OCI-LY7 (cell line): ENCODE results near the gene FAM135A. TPM values are rescaled to one million over a fixed set of nuclear protein-coding genes. Genes with fewer than 3 reads are reported as not detected.
"Not testable (repeated sequence)": the region's sequence is repeated elsewhere in the genome, so short reads cannot be mapped to it uniquely, and the experiment has no call there.

Source experiments
- BruUV-seq: library from RNA; stranded (reverse); fragments of 400-500 nt; replicated peaks from 2 replicates; lab custom pipeline; 2021; lab: Mats Ljungman, UMichigan
- CTCF ChIA-PET: fragments of 300-600 bp; sonication (Branson Sonifier 250); formaldehyde crosslinking; loops from one replicate; lab custom pipeline; 2022; ENCODE audit warnings: antibody characterized with exemption; ENCODE audit not compliant: unreplicated experiment; lab: Charles Lee
- POLR2A ChIA-PET: fragments of 300-600 bp; sonication (Branson Sonifier 250); formaldehyde crosslinking; loops from one replicate; lab custom pipeline; 2022; ENCODE audit warnings: antibody characterized with exemption; lab: Charles Lee
- DNase-seq: peaks from one replicate; pipeline ENCODE4 v3.0.0-alpha.2; 2015; ENCODE audit warnings: low spot score
- H2AFZ ChIP-seq: fragments of 200-600 bp; sonication (generic), shearing (Covaris generic); 2 replicates; pipeline ENCODE4 v1.6.1; 2014; ENCODE audit warnings: mild to moderate bottlenecking, antibody characterized with exemption, low read length, moderate library complexity
- H3K27ac ChIP-seq: fragments of 200-600 bp; sonication (generic); 2 replicates; pipeline ENCODE4 v1.5.1; 2014; ENCODE audit warnings: mixed run types, low read depth, mild to moderate bottlenecking, moderate library complexity, low read length, inconsistent platforms; ENCODE audit not compliant: poor library complexity, severe bottlenecking
- H3K36me3 ChIP-seq: fragments of 200-600 bp; sonication (generic); 2 replicates; pipeline ENCODE4 v1.6.1; 2014; ENCODE audit warnings: mild to moderate bottlenecking, antibody characterized with exemption, low read length, moderate library complexity, mixed read lengths; ENCODE audit not compliant: insufficient read depth
- H3K4me1 ChIP-seq: fragments of 200-600 bp; sonication (generic); 2 replicates; pipeline ENCODE4 v1.5.1; 2014; ENCODE audit warnings: mild to moderate bottlenecking, low read length; ENCODE audit not compliant: insufficient read depth, poor library complexity, severe bottlenecking
- H3K4me2 ChIP-seq: fragments of 200-600 bp; sonication (generic); 2 replicates; pipeline ENCODE4 v1.6.1; 2014; ENCODE audit warnings: mild to moderate bottlenecking, low read length
- H3K4me3 ChIP-seq: fragments of 200-600 bp; sonication (generic); 2 replicates; pipeline ENCODE4 v1.5.1; 2014; ENCODE audit warnings: mild to moderate bottlenecking, low read depth, low read length; ENCODE audit not compliant: poor library complexity, severe bottlenecking
- H3K79me2 ChIP-seq: fragments of 200-600 bp; sonication (generic); 2 replicates; pipeline ENCODE4 v1.6.1; 2016; ENCODE audit warnings: low read depth, mild to moderate bottlenecking, low read length, moderate library complexity, mixed read lengths; ENCODE audit not compliant: insufficient read depth
- H3K9me2 ChIP-seq: fragments of 200-600 bp; sonication (generic); 2 replicates; pipeline ENCODE4 v1.6.1; 2016; ENCODE audit warnings: mild to moderate bottlenecking, low read length, mixed read lengths; ENCODE audit not compliant: insufficient read depth
- H3K9me3 ChIP-seq: fragments of 200-600 bp; sonication (generic); 2 replicates; pipeline ENCODE4 v1.6.1; 2014; ENCODE audit warnings: mild to moderate bottlenecking, mixed run types, low read length, mixed read lengths
- H4K20me1 ChIP-seq: fragments of 200-600 bp; sonication (generic); 2 replicates; pipeline ENCODE4 v1.6.1; 2014; ENCODE audit warnings: mild to moderate bottlenecking, antibody characterized with exemption, low read length, moderate library complexity, mixed read lengths; ENCODE audit not compliant: insufficient read depth
- CTCF ChIP-seq: fragments of 200-600 bp; sonication (generic); conservative IDR thresholded peaks from 2 replicates; pipeline ENCODE4 v1.5.1; 2014; ENCODE audit warnings: mild to moderate bottlenecking, antibody characterized with exemption, low read length, moderate library complexity, mixed read lengths
- EZH2phosphoT487 ChIP-seq: fragments of 200-600 bp; sonication (generic); IDR thresholded peaks from 2 replicates; pipeline ENCODE4 v1.6.1; 2018; ENCODE audit warnings: low read depth, borderline replicate concordance, mild to moderate bottlenecking, mixed run types, antibody characterized with exemption, low read length, moderate library complexity, mixed read lengths
- intact Hi-C: fragments of 100-400 bp; cut with micrococcal nuclease; formaldehyde crosslinking; loops from one replicate; pipeline ENCODE4 v1.10.0; 2022; ENCODE audit not compliant: unreplicated experiment
- total RNA-seq, 2 experiments: library from RNA; depleted of rRNA in 1 of 2; stranded (reverse); fragments of >200 nt in 1 of 2; shearing (Covaris generic) in 1 of 2; gene quantifications; 2 replicates each; pipeline ENCODE4 v1.2.3, GENCODE V29; 2014 to 2022

Gene FAM135A
- total RNA-seq, 2 experiments from 2014 or later: 35.5 to 66.2 TPM

DNA sequence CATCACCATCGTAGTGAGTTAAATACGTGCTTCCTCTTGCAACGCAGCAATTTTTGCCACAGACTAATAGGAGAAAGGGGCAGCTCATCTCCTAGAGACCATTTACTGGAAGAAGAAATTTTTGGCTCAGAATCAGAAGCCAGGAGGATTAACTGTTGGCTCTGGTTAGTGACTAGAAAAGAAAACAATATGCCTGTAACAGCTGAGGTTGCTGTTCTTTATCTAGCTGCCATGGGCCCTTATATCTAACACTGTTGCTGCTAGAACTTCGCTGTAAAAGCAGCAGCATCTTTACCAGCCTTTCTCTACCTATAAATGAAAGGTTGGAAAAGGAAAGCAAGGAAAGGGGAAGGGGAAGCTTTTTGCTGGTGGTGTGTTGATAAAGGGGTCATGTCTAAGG lies 65.9 kb downstream of the FAM135A start:
- Histone ChIP-seq H3K4me1 (no peaks in the 10 kb centered on the region), H3K27ac (no peak overlapping the region), H3K4me2 (no peak overlapping the region), H2AFZ (no peak overlapping the region), H3K79me2 (no peaks in the 10 kb centered on the region), H3K36me3 (peaks cover 77% of the 10 kb centered on the region), H3K9me3 (peaks cover 9% of the 10 kb centered on the region; the same call in 1 of the 2 replicates), H4K20me1 (no peaks in the 10 kb centered on the region), H3K9me2 (no peaks in the 10 kb centered on the region), H3K4me3 (no peak overlapping the region)
- ChIA-PET POLR2A (interaction anchor here (0.7 to 1.0 kb wide), 2 partner anchors 20 to 36 kb away, joined by 3 read pairs; no protein-coding TSS in a partner anchor), CTCF (no interaction called here)
- no TSS peak for BruUV-seq
- intact Hi-C loops: no loop called here
- no peak for DNase-seq
- TF ChIP-seq EZH2phosphoT487 (no peak), CTCF (no peak)

GRCh38 chr6:70486638-70487037 lies 73.3 kb downstream of the FAM135A start:
- CTCF ChIA-PET, H3K4me1 ChIP-seq, H3K9me2 ChIP-seq, H2AFZ ChIP-seq, H3K4me3 ChIP-seq, H3K27ac ChIP-seq, H3K9me3 ChIP-seq, DNase-seq, H4K20me1 ChIP-seq, BruUV-seq, H3K79me2 ChIP-seq, intact Hi-C loops, H3K4me2 ChIP-seq: not testable (repeated sequence)
- POLR2A ChIA-PET: interaction anchor here (0.6 kb wide), 1 partner anchor 244 kb away, joined by 6 read pairs; no protein-coding TSS in a partner anchor
- peaks cover 43% of the 10 kb centered on the region for H3K36me3 ChIP-seq

- no TSS peak for BruUV-seq
- H3K9me2 ChIP-seq: no peaks in the 10 kb centered on the region
- H3K9me3 ChIP-seq: no peaks in the 10 kb centered on the region
- H3K4me2 ChIP-seq: no peak overlapping the region
- peaks cover 23% of the 10 kb centered on the region for H3K36me3 ChIP-seq
- no peak overlapping the region for H3K27ac ChIP-seq
- no peaks in the 10 kb centered on the region for H4K20me1 ChIP-seq
- POLR2A ChIA-PET: no interaction called here
- H3K79me2 ChIP-seq: no peaks in the 10 kb centered on the region
- DNase-seq: no peak
- no peaks in the 10 kb centered on the region for H3K4me1 ChIP-seq
- CTCF ChIA-PET: no interaction called here
- TF ChIP-seq EZH2phosphoT487: no peak
- no peak for TF ChIP-seq CTCF
- no peak overlapping the region for H3K4me3 ChIP-seq
- no peak overlapping the region for H2AFZ ChIP-seq
- intact Hi-C loops: no loop called here
Observed at GRCh38 chr6:70489364-70489763, 76.1 kb downstream of the FAM135A start.
